ENCODE data around the gene FOXN3.
"Not testable (repeated sequence)": the region's sequence is repeated elsewhere in the genome, so short reads cannot be mapped to it uniquely, and the experiment has no call there.

Gene FOXN3

GRCh38 chr14:89163031-89163636 is 253.9 kb downstream of the FOXN3 start:
- H3K4me1 ChIP-seq (ENCODE audit: control insufficient read depth, low read depth, low read length) = no peaks in the 10 kb centered on the region
- peak overlapping the region; percentile 45 for H3K23ac ChIP-seq (ENCODE audit: low read length)
- H3K27ac ChIP-seq (ENCODE audit: low read depth, low read length) = no peak overlapping the region
- H4K5ac ChIP-seq (ENCODE audit: low read length) = no peak overlapping the region
- H3K18ac ChIP-seq (ENCODE audit: low read length) = no peak overlapping the region
- H2BK5ac ChIP-seq (ENCODE audit: low read length) = no peak overlapping the region
- no peak overlapping the region for H3K4ac ChIP-seq (ENCODE audit: low read depth, low read length)
- no peak overlapping the region for H3K56ac ChIP-seq (ENCODE audit: low read length)
- no peak for DNase-seq
- H3K9ac ChIP-seq (ENCODE audit: low read length) = no peak overlapping the region
- H2BK15ac ChIP-seq (replicated peaks; ENCODE audit: low read depth) = no peak overlapping the region
- H3K36me3 ChIP-seq (ENCODE audit: control insufficient read depth, insufficient read depth, low read length) = peaks cover 3% of the 10 kb centered on the region
- no peak overlapping the region for H3K4me2 ChIP-seq (ENCODE audit: low read length)
- no CpG with 5 or more reads among the region's 17 CpGs for WGBS (ENCODE audit: extremely low coverage, insufficient coverage, low lambda C conversion rate)
- H3K79me1 ChIP-seq (ENCODE audit: low read length) = peaks cover 2% of the 10 kb centered on the region
- H2AK5ac ChIP-seq (ENCODE audit: low read length) = no peak overlapping the region
- no peak overlapping the region for H3K4me3 ChIP-seq (ENCODE audit: low read length)
- H4K8ac ChIP-seq (ENCODE audit: low read depth, low read length) = no peak overlapping the region
- H2BK120ac ChIP-seq (ENCODE audit: low read depth, low read length) = no peak overlapping the region
- no peaks in the 10 kb centered on the region for H3K27me3 ChIP-seq (ENCODE audit: insufficient read depth, low read length, poor library complexity)
- no peaks in the 10 kb centered on the region for H3K79me2 ChIP-seq (ENCODE audit: control insufficient read depth, insufficient read depth, low read length)

GRCh38 chr14:89162586-89162985 is 254.4 kb downstream of the FOXN3 start:
- H3K56ac ChIP-seq (ENCODE audit: low read length) = no peak overlapping the region
- no peak overlapping the region for H3K4ac ChIP-seq (ENCODE audit: low read depth, low read length)
- DNase-seq = no peak
- H3K27me3 ChIP-seq (ENCODE audit: insufficient read depth, low read length, poor library complexity) = no peaks in the 10 kb centered on the region
- no peak overlapping the region for H4K8ac ChIP-seq (ENCODE audit: low read depth, low read length)
- peaks cover 2% of the 10 kb centered on the region for H3K79me1 ChIP-seq (ENCODE audit: low read length)
- H2AK5ac ChIP-seq (ENCODE audit: low read length) = no peak overlapping the region
- H3K4me2 ChIP-seq (ENCODE audit: low read length) = no peak overlapping the region
- H2BK5ac ChIP-seq (ENCODE audit: low read length) = no peak overlapping the region
- no CpG with 5 or more reads among the region's 22 CpGs for WGBS (ENCODE audit: extremely low coverage, insufficient coverage, low lambda C conversion rate)
- no peak overlapping the region for H2BK120ac ChIP-seq (ENCODE audit: low read depth, low read length)
- no peak overlapping the region for H3K9ac ChIP-seq (ENCODE audit: low read length)
- H3K27ac ChIP-seq (ENCODE audit: low read depth, low read length) = no peak overlapping the region
- H3K23ac ChIP-seq (ENCODE audit: low read length) = no peak overlapping the region
- H2BK15ac ChIP-seq (replicated peaks; ENCODE audit: low read depth) = no peak overlapping the region
- H3K36me3 ChIP-seq (ENCODE audit: control insufficient read depth, insufficient read depth, low read length) = peaks cover 3% of the 10 kb centered on the region
- H3K4me3 ChIP-seq (ENCODE audit: low read length) = no peak overlapping the region
- no peak overlapping the region for H4K5ac ChIP-seq (ENCODE audit: low read length)
- H3K18ac ChIP-seq (ENCODE audit: low read length) = no peak overlapping the region
- H3K4me1 ChIP-seq (ENCODE audit: control insufficient read depth, low read depth, low read length) = no peaks in the 10 kb centered on the region
- no peaks in the 10 kb centered on the region for H3K79me2 ChIP-seq (ENCODE audit: control insufficient read depth, insufficient read depth, low read length)

- Histone ChIP-seq H3K56ac (ENCODE audit: low read length) (no peak overlapping the region), H2BK120ac (ENCODE audit: low read depth, low read length) (no peak overlapping the region), H2BK15ac (replicated peaks; ENCODE audit: low read depth) (no peak overlapping the region), H3K9ac (ENCODE audit: low read length) (no peak overlapping the region), H3K23ac (ENCODE audit: low read length) (no peak overlapping the region), H3K36me3 (ENCODE audit: control insufficient read depth, insufficient read depth, low read length) (peaks cover 3% of the 10 kb centered on the region), H3K79me1 (ENCODE audit: low read length) (peaks cover 2% of the 10 kb centered on the region), H3K4ac (ENCODE audit: low read depth, low read length) (no peak overlapping the region), H4K5ac (ENCODE audit: low read length) (no peak overlapping the region), H3K4me3 (ENCODE audit: low read length) (no peak overlapping the region), H3K79me2 (ENCODE audit: control insufficient read depth, insufficient read depth, low read length) (no peaks in the 10 kb centered on the region), H3K18ac (ENCODE audit: low read length) (no peak overlapping the region), H3K4me1 (ENCODE audit: control insufficient read depth, low read depth, low read length) (no peaks in the 10 kb centered on the region), H3K4me2 (ENCODE audit: low read length) (no peak overlapping the region), H2BK5ac (ENCODE audit: low read length) (no peak overlapping the region), H3K27ac (ENCODE audit: low read depth, low read length) (no peak overlapping the region), H3K27me3 (ENCODE audit: insufficient read depth, low read length, poor library complexity) (no peaks in the 10 kb centered on the region), H4K8ac (ENCODE audit: low read depth, low read length) (no peak overlapping the region), H2AK5ac (ENCODE audit: low read length) (no peak overlapping the region)
- no peak for DNase-seq
- WGBS (ENCODE audit: extremely low coverage, insufficient coverage, low lambda C conversion rate) = no CpG with 5 or more reads among the region's 7 CpGs
Observed at GRCh38 chr14:89160437-89160836, 256.6 kb downstream of the FOXN3 start.

- Histone ChIP-seq H3K4me2 (ENCODE audit: low read length) (no peak overlapping the region), H2BK5ac (ENCODE audit: low read length) (no peak overlapping the region), H3K18ac (ENCODE audit: low read length) (no peak overlapping the region), H4K8ac (ENCODE audit: low read depth, low read length) (no peak overlapping the region), H2BK15ac (replicated peaks; ENCODE audit: low read depth) (no peak overlapping the region), H2AK5ac (ENCODE audit: low read length) (no peak overlapping the region), H3K4me3 (ENCODE audit: low read length) (no peak overlapping the region), H3K79me1 (ENCODE audit: low read length) (no peaks in the 10 kb centered on the region), H3K23ac (ENCODE audit: low read length) (no peak overlapping the region), H4K5ac (ENCODE audit: low read length) (no peak overlapping the region), H3K79me2 (ENCODE audit: control insufficient read depth, insufficient read depth, low read length) (no peaks in the 10 kb centered on the region), H2BK120ac (ENCODE audit: low read depth, low read length) (no peak overlapping the region), H3K36me3 (ENCODE audit: control insufficient read depth, insufficient read depth, low read length) (peaks cover 3% of the 10 kb centered on the region), H3K27ac (ENCODE audit: low read depth, low read length) (no peak overlapping the region), H3K4me1 (ENCODE audit: control insufficient read depth, low read depth, low read length) (no peaks in the 10 kb centered on the region), H3K9ac (ENCODE audit: low read length) (no peak overlapping the region), H3K27me3 (ENCODE audit: insufficient read depth, low read length, poor library complexity) (no peaks in the 10 kb centered on the region), H3K56ac (ENCODE audit: low read length) (no peak overlapping the region), H3K4ac (ENCODE audit: low read depth, low read length) (no peak overlapping the region)
- no CpG with 5 or more reads among the region's 11 CpGs for WGBS (ENCODE audit: extremely low coverage, insufficient coverage, low lambda C conversion rate)
- no peak for DNase-seq
Observed at GRCh38 chr14:89158701-89159100, 258.3 kb downstream of the FOXN3 start.

- WGBS (ENCODE audit: extremely low coverage, insufficient coverage, low lambda C conversion rate) = no CpG with 5 or more reads among the region's 7 CpGs
- DNase-seq = not testable (repeated sequence)
Observed at GRCh38 chr14:89158104-89158503, 258.9 kb downstream of the FOXN3 start.

GRCh38 chr14:89155491-89155890 is 261.5 kb downstream of the FOXN3 start:
- Histone ChIP-seq H3K4me3 (ENCODE audit: low read length) (no peak overlapping the region), H3K4me2 (ENCODE audit: low read length) (no peak overlapping the region), H2BK5ac (ENCODE audit: low read length) (no peak overlapping the region), H3K23ac (ENCODE audit: low read length) (no peak overlapping the region), H3K56ac (ENCODE audit: low read length) (no peak overlapping the region), H4K5ac (ENCODE audit: low read length) (no peak overlapping the region), H3K79me2 (ENCODE audit: control insufficient read depth, insufficient read depth, low read length) (no peaks in the 10 kb centered on the region), H3K27ac (ENCODE audit: low read depth, low read length) (no peak overlapping the region), H3K18ac (ENCODE audit: low read length) (no peak overlapping the region), H4K8ac (ENCODE audit: low read depth, low read length) (no peak overlapping the region), H3K9ac (ENCODE audit: low read length) (no peak overlapping the region), H3K27me3 (ENCODE audit: insufficient read depth, low read length, poor library complexity) (no peaks in the 10 kb centered on the region), H3K36me3 (ENCODE audit: control insufficient read depth, insufficient read depth, low read length) (no peaks in the 10 kb centered on the region), H3K4me1 (ENCODE audit: control insufficient read depth, low read depth, low read length) (no peaks in the 10 kb centered on the region), H2BK15ac (replicated peaks; ENCODE audit: low read depth) (no peak overlapping the region), H2BK120ac (ENCODE audit: low read depth, low read length) (no peak overlapping the region), H3K4ac (ENCODE audit: low read depth, low read length) (no peak overlapping the region), H3K79me1 (ENCODE audit: low read length) (no peaks in the 10 kb centered on the region), H2AK5ac (ENCODE audit: low read length) (no peak overlapping the region)
- no peak for DNase-seq
- no CpG with 5 or more reads among the region's 5 CpGs for WGBS (ENCODE audit: extremely low coverage, insufficient coverage, low lambda C conversion rate)

More at GRCh38 chr14:89158104-89158503, 258.9 kb downstream of the FOXN3 start:
- H3K4me2 ChIP-seq (ENCODE audit: low read length); H3K9ac ChIP-seq (ENCODE audit: low read length); H3K23ac ChIP-seq (ENCODE audit: low read length); H3K79me2 ChIP-seq (ENCODE audit: control insufficient read depth, insufficient read depth, low read length); H3K56ac ChIP-seq (ENCODE audit: low read length); H3K18ac ChIP-seq (ENCODE audit: low read length); H4K8ac ChIP-seq (ENCODE audit: low read depth, low read length); H3K36me3 ChIP-seq (ENCODE audit: control insufficient read depth, insufficient read depth, low read length); H3K27me3 ChIP-seq (ENCODE audit: insufficient read depth, low read length, poor library complexity); H4K5ac ChIP-seq (ENCODE audit: low read length); H2BK15ac ChIP-seq (replicated peaks; ENCODE audit: low read depth); H3K79me1 ChIP-seq (ENCODE audit: low read length); H3K4ac ChIP-seq (ENCODE audit: low read depth, low read length); H3K27ac ChIP-seq (ENCODE audit: low read depth, low read length); H3K4me1 ChIP-seq (ENCODE audit: control insufficient read depth, low read depth, low read length); H2BK120ac ChIP-seq (ENCODE audit: low read depth, low read length); H2BK5ac ChIP-seq (ENCODE audit: low read length); H3K4me3 ChIP-seq (ENCODE audit: low read length); H2AK5ac ChIP-seq (ENCODE audit: low read length): not testable (repeated sequence)
